Activated CD4-positive, CD25-positive, alpha-beta regulatory T cell treated with anti-CD3 and anti-CD28 coated beads, Interleukin-2, amount 50 U/mL, for 24 hours (primary cell): ENCODE measurements around the gene SLC22A5.
A peak's percentile ranks its signal among the peaks of the same experiment; 100 is the strongest.

Source experiments
- ATAC-seq, 2 donors: fragments of 150-1000 bp; cut with Tn5 transposase; one replicate each; pipeline ENCODE4 v1.10.0; 2021; ENCODE audit warnings: mild to moderate bottlenecking in 1 of 2, moderate library complexity in 1 of 2

Gene SLC22A5

GRCh38 chr5:132369474-132370180, at the start of gene SLC22A5:
Gene SLC22A5, plus strand, starts transcription at chr5:132369710. Its CDS starts 263 bp downstream, at chr5:132369973.
- ATAC-seq, result peak; percentile 94 to 95

GRCh38 chr5:132319975-132320374, 49.5 kb upstream of the SLC22A5 start:
- no peak for ATAC-seq

- no peak for ATAC-seq
These were observed 48.3 kb upstream of the SLC22A5 start for GRCh38 chr5:132321109-132321721.

- no peak for ATAC-seq
These were observed 47.2 kb upstream of the SLC22A5 start for GRCh38 chr5:132322266-132322665.

- no peak for ATAC-seq
These were observed 46.3 kb upstream of the SLC22A5 start for GRCh38 chr5:132323202-132323601.

- ATAC-seq, result no peak
These were observed 43.8 kb upstream of the SLC22A5 start for GRCh38 chr5:132325691-132326090.

- no peak for ATAC-seq
These were observed 42.1 kb upstream of the SLC22A5 start for GRCh38 chr5:132327252-132327955.

GRCh38 chr5:132334812-132335211, 34.7 kb upstream of the SLC22A5 start:
- ATAC-seq, result peak; percentile 90 to 94

GRCh38 chr5:132335402-132335801, 34.1 kb upstream of the SLC22A5 start:
- ATAC-seq, result no peak

GRCh38 chr5:132339502-132339901, 30.0 kb upstream of the SLC22A5 start:
- ATAC-seq, result no peak

GRCh38 chr5:132342291-132343180, 27.0 kb upstream of the SLC22A5 start:
- no peak for ATAC-seq

- ATAC-seq, result no peak
These were observed 24.6 kb upstream of the SLC22A5 start for GRCh38 chr5:132344775-132345514.

- ATAC-seq, result no peak
These were observed 16.0 kb upstream of the SLC22A5 start for GRCh38 chr5:132353486-132353995.

- ATAC-seq, result no peak
These were observed 14.9 kb upstream of the SLC22A5 start for GRCh38 chr5:132354381-132355139.

- ATAC-seq, result no peak
These were observed 14.3 kb upstream of the SLC22A5 start for GRCh38 chr5:132355140-132355765.

GRCh38 chr5:132358775-132359174, 10.7 kb upstream of the SLC22A5 start:
- ATAC-seq, result no peak

- no peak for ATAC-seq
These were observed 7.4 kb upstream of the SLC22A5 start for GRCh38 chr5:132362086-132362485.

GRCh38 chr5:132363431-132364112, 5.9 kb upstream of the SLC22A5 start:
- ATAC-seq, result no peak

GRCh38 chr5:132364319-132364718, 5.2 kb upstream of the SLC22A5 start:
- ATAC-seq, result no peak

- no peak for ATAC-seq
These were observed 4.3 kb upstream of the SLC22A5 start for GRCh38 chr5:132365213-132365612.
